Measurements from ENCODE around the gene ATP6V1G3.
"Not testable (repeated sequence)": the region's sequence is repeated elsewhere in the genome, so short reads cannot be mapped to it uniquely, and the experiment has no call there.

The ATP6V1G3 gene

GRCh38 chr1:198497326-198498102 lies 43.0 kb downstream of the ATP6V1G3 start:
- no peak for DNase-seq (ENCODE audit: low read depth in 3 of 3, low spot score in 1 of 3)

GRCh38 chr1:198496216-198497143 lies 44.0 kb downstream of the ATP6V1G3 start:
- no peak for DNase-seq (ENCODE audit: low read depth in 3 of 3, low spot score in 1 of 3)

- no peak for DNase-seq (ENCODE audit: low read depth in 3 of 3, low spot score in 1 of 3)
Measured at GRCh38 chr1:198495631-198496030, 44.8 kb downstream of the ATP6V1G3 start.

- no peak for DNase-seq (ENCODE audit: low read depth in 3 of 3, low spot score in 1 of 3)
Measured at GRCh38 chr1:198494658-198495103, 45.8 kb downstream of the ATP6V1G3 start.

GRCh38 chr1:198494139-198494538 lies 46.3 kb downstream of the ATP6V1G3 start:
- no peak for DNase-seq (ENCODE audit: low read depth in 3 of 3, low spot score in 1 of 3)

- DNase-seq (ENCODE audit: low read depth in 3 of 3, low spot score in 1 of 3), result no peak
Measured at GRCh38 chr1:198493329-198493728, 47.2 kb downstream of the ATP6V1G3 start.

GRCh38 chr1:198492872-198493271 lies 47.6 kb downstream of the ATP6V1G3 start:
- no peak for DNase-seq (ENCODE audit: low read depth in 3 of 3, low spot score in 1 of 3)

- DNase-seq (ENCODE audit: low read depth in 3 of 3, low spot score in 1 of 3), result no peak
Measured at GRCh38 chr1:198491596-198491995, 48.9 kb downstream of the ATP6V1G3 start.

GRCh38 chr1:198491028-198491427 lies 49.5 kb downstream of the ATP6V1G3 start:
- no peak for DNase-seq (ENCODE audit: low read depth in 3 of 3, low spot score in 1 of 3)

GRCh38 chr1:198490224-198490623 lies 50.3 kb downstream of the ATP6V1G3 start:
- no peak for DNase-seq (ENCODE audit: low read depth in 3 of 3, low spot score in 1 of 3)

- DNase-seq (ENCODE audit: low read depth in 3 of 3, low spot score in 1 of 3), result no peak
Measured at GRCh38 chr1:198486903-198487302, 53.6 kb downstream of the ATP6V1G3 start.

- DNase-seq (ENCODE audit: low read depth in 3 of 3, low spot score in 1 of 3), result no peak
Measured at GRCh38 chr1:198483645-198484044, 56.8 kb downstream of the ATP6V1G3 start.

- DNase-seq (ENCODE audit: low read depth in 3 of 3, low spot score in 1 of 3), result no peak
Measured at GRCh38 chr1:198483006-198483405, 57.5 kb downstream of the ATP6V1G3 start.

- DNase-seq (ENCODE audit: low read depth in 3 of 3, low spot score in 1 of 3), result no peak
Measured at GRCh38 chr1:198481661-198482060, 58.8 kb downstream of the ATP6V1G3 start.

GRCh38 chr1:198480876-198481275 lies 59.6 kb downstream of the ATP6V1G3 start:
- no peak for DNase-seq (ENCODE audit: low read depth in 3 of 3, low spot score in 1 of 3)

- DNase-seq (ENCODE audit: low read depth in 3 of 3, low spot score in 1 of 3), result not testable (repeated sequence)
Measured at GRCh38 chr1:198477354-198477753, 63.1 kb downstream of the ATP6V1G3 start.

All from stimulated activated CD4-positive, alpha-beta T cell treated with anti-CD3 and anti-CD28 coated beads, TNF-alpha, amount 100 ng/mL, for 1 hour (primary cell).